Measurements from ENCODE around the gene GPR55. TPM values are rescaled to one million over a fixed set of nuclear protein-coding genes. Genes with fewer than 3 reads are reported as not detected.

The GPR55 gene
- total RNA-seq, 1 donor from 2014 or later, result not detected

DNA sequence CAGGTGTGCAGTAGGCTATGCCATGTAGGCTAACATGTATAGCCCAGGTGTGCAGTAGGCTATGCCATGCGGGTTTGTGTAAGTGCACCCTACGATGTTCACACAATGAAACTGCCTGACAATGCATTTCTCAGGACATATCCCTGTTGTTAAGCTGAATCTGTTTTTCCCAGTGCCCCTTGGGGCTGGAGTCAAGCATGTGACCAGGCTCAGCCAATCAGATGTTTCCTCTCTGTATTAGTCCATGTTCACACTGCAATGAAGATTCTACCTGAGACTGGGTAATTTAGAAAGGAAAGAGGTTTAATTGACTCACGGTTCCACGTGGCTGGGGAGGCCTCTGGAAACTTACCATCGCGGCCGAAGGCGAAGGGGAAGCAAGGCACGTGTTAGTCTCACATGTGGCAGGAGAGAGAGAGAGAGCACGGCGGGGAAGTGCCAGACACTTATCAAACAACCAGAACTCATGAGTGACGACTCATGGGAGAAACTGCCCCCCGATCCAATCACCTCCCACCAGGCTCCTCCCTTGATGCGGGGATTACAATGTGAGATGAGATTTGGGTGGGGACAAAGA, 36.1 kb downstream of the GPR55 start:
- no peaks in the 10 kb centered on the region for H3K79me2 ChIP-seq (ENCODE audit: insufficient read depth, low read length)
- DNase-seq (ENCODE audit: low read depth) (no peak), FAIRE-seq (no peak)
- H3K9me3 Mint-ChIP-seq (ENCODE audit: unreplicated experiment), result no peaks in the 10 kb centered on the region
- no peak overlapping the region for H3K4me3 ChIP-seq (ENCODE audit: insufficient read depth, low read depth, low read length)
- H3K9ac ChIP-seq (ENCODE audit: low read length), result no peak overlapping the region
- no peak overlapping the region for H3K27ac Mint-ChIP-seq (ENCODE audit: unreplicated experiment)
- H3K27me3 Mint-ChIP-seq (ENCODE audit: low read depth, unreplicated experiment), result no peaks in the 10 kb centered on the region
- H3K27me3 ChIP-seq (ENCODE audit: insufficient read depth, low read length), result peaks cover 3% of the 10 kb centered on the region
- H3K4me2 ChIP-seq (ENCODE audit: low read length), result no peak overlapping the region
- no peaks in the 10 kb centered on the region for H3K36me3 Mint-ChIP-seq (ENCODE audit: low read depth, unreplicated experiment)
- no peaks in the 10 kb centered on the region for H3K4me1 ChIP-seq (ENCODE audit: insufficient read depth, low read length)
- peaks cover 35% of the 10 kb centered on the region for H3K4me1 Mint-ChIP-seq (ENCODE audit: low read depth, unreplicated experiment)
- H3K9me3 ChIP-seq (ENCODE audit: insufficient read depth, low read depth, low read length), result no peaks in the 10 kb centered on the region
- no peak overlapping the region for H3K27ac ChIP-seq (ENCODE audit: low read depth, low read length)
- H2AFZ ChIP-seq (ENCODE audit: low read depth, low read length), result no peak overlapping the region
- no peak for TF ChIP-seq EZH2 (IDR thresholded peaks at IDR 0.05; ENCODE audit: insufficient read depth, low read length)
- TF ChIP-seq, protein P1, sequence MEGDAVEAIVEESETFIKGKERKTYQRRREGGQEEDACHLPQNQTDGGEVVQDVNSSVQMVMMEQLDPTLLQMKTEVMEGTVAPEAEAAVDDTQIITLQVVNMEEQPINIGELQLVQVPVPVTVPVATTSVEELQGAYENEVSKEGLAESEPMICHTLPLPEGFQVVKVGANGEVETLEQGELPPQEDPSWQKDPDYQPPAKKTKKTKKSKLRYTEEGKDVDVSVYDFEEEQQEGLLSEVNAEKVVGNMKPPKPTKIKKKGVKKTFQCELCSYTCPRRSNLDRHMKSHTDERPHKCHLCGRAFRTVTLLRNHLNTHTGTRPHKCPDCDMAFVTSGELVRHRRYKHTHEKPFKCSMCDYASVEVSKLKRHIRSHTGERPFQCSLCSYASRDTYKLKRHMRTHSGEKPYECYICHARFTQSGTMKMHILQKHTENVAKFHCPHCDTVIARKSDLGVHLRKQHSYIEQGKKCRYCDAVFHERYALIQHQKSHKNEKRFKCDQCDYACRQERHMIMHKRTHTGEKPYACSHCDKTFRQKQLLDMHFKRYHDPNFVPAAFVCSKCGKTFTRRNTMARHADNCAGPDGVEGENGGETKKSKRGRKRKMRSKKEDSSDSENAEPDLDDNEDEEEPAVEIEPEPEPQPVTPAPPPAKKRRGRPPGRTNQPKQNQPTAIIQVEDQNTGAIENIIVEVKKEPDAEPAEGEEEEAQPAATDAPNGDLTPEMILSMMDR (IDR thresholded peaks at IDR 0.05; ENCODE audit: insufficient read depth, low read depth, low read length), result no peak
- no peaks in the 10 kb centered on the region for H3K36me3 ChIP-seq (ENCODE audit: insufficient read depth, low read length)
- no peak overlapping the region for H3K4me3 Mint-ChIP-seq (ENCODE audit: unreplicated experiment)
- H4K20me1 ChIP-seq (ENCODE audit: insufficient read depth, low read length), result no peaks in the 10 kb centered on the region

GRCh38 chr2:230887342-230887741, 37.7 kb downstream of the GPR55 start:
- H3K36me3 Mint-ChIP-seq (ENCODE audit: low read depth, unreplicated experiment), result no peaks in the 10 kb centered on the region
- TF ChIP-seq, protein P1 (IDR thresholded peaks at IDR 0.05; ENCODE audit: insufficient read depth, low read depth, low read length), result no peak
- no peak for TF ChIP-seq EZH2 (IDR thresholded peaks at IDR 0.05; ENCODE audit: insufficient read depth, low read length)
- no peaks in the 10 kb centered on the region for H3K9me3 Mint-ChIP-seq (ENCODE audit: unreplicated experiment)
- H3K27me3 Mint-ChIP-seq (ENCODE audit: low read depth, unreplicated experiment), result no peaks in the 10 kb centered on the region
- H3K4me1 Mint-ChIP-seq (ENCODE audit: low read depth, unreplicated experiment), result peaks cover 26% of the 10 kb centered on the region
- H3K4me2 ChIP-seq (ENCODE audit: low read length), result no peak overlapping the region
- no peak overlapping the region for H2AFZ ChIP-seq (ENCODE audit: low read depth, low read length)
- no peak overlapping the region for H3K9ac ChIP-seq (ENCODE audit: low read length)
- peaks cover 3% of the 10 kb centered on the region for H3K27me3 ChIP-seq (ENCODE audit: insufficient read depth, low read length)
- H3K4me1 ChIP-seq (ENCODE audit: insufficient read depth, low read length), result no peaks in the 10 kb centered on the region
- FAIRE-seq (no peak), DNase-seq (ENCODE audit: low read depth) (no peak)
- H3K4me3 Mint-ChIP-seq (ENCODE audit: unreplicated experiment), result no peak overlapping the region
- no peaks in the 10 kb centered on the region for H3K79me2 ChIP-seq (ENCODE audit: insufficient read depth, low read length)
- no peaks in the 10 kb centered on the region for H3K36me3 ChIP-seq (ENCODE audit: insufficient read depth, low read length)
- H3K9me3 ChIP-seq (ENCODE audit: insufficient read depth, low read depth, low read length), result no peaks in the 10 kb centered on the region
- no peaks in the 10 kb centered on the region for H4K20me1 ChIP-seq (ENCODE audit: insufficient read depth, low read length)
- no peak overlapping the region for H3K27ac Mint-ChIP-seq (ENCODE audit: unreplicated experiment)
- H3K4me3 ChIP-seq (ENCODE audit: insufficient read depth, low read depth, low read length), result no peak overlapping the region
- no peak overlapping the region for H3K27ac ChIP-seq (ENCODE audit: low read depth, low read length)

GRCh38 chr2:230886671-230887071, 38.4 kb downstream of the GPR55 start:
- Histone ChIP-seq H3K36me3 (ENCODE audit: insufficient read depth, low read length) (no peaks in the 10 kb centered on the region), H3K4me2 (ENCODE audit: low read length) (no peak overlapping the region), H3K27me3 (ENCODE audit: insufficient read depth, low read length) (peaks cover 3% of the 10 kb centered on the region), H3K9me3 (ENCODE audit: insufficient read depth, low read depth, low read length) (no peaks in the 10 kb centered on the region), H3K4me1 (ENCODE audit: insufficient read depth, low read length) (no peaks in the 10 kb centered on the region), H3K79me2 (ENCODE audit: insufficient read depth, low read length) (no peaks in the 10 kb centered on the region), H3K27ac (ENCODE audit: low read depth, low read length) (no peak overlapping the region), H3K9ac (ENCODE audit: low read length) (no peak overlapping the region), H4K20me1 (ENCODE audit: insufficient read depth, low read length) (no peaks in the 10 kb centered on the region), H3K4me3 (ENCODE audit: insufficient read depth, low read depth, low read length) (no peak overlapping the region), H2AFZ (ENCODE audit: low read depth, low read length) (no peak overlapping the region)
- DNase-seq (ENCODE audit: low read depth), result no peak
- peaks cover 2% of the 10 kb centered on the region for H3K36me3 Mint-ChIP-seq (ENCODE audit: low read depth, unreplicated experiment)
- no peaks in the 10 kb centered on the region for H3K9me3 Mint-ChIP-seq (ENCODE audit: unreplicated experiment)
- TF ChIP-seq, protein P1 (IDR thresholded peaks at IDR 0.05; ENCODE audit: insufficient read depth, low read depth, low read length), result no peak
- H3K4me1 Mint-ChIP-seq (ENCODE audit: low read depth, unreplicated experiment), result peaks cover 23% of the 10 kb centered on the region
- no peak overlapping the region for H3K27ac Mint-ChIP-seq (ENCODE audit: unreplicated experiment)
- FAIRE-seq, result no peak
- H3K27me3 Mint-ChIP-seq (ENCODE audit: low read depth, unreplicated experiment), result no peaks in the 10 kb centered on the region
- no peak overlapping the region for H3K4me3 Mint-ChIP-seq (ENCODE audit: unreplicated experiment)

Measured in astrocyte (in vitro differentiated cells and primary cell).